Measurements from ENCODE around the gene CLDN18.

DNA sequence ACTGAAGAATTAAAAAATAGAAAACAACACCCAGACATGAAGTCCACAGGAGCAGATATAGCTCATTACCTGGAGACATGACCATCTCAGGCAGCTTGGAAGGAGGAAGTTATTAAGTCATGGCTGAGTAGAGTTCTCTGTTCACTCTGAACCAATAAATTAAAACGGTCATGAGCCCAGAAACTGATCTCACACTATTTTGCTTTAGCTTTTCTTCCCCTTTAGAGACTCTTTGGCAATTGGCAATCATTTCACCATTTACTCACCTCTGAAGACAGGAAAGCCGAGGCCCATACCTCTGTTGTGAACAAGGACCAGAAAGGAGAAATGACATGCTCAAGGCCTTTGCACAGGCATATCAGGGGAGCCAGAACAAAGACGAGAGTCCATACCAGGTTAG lies 26.6 kb downstream of the CLDN18 start:
- TF ChIP-seq, protein P1, sequence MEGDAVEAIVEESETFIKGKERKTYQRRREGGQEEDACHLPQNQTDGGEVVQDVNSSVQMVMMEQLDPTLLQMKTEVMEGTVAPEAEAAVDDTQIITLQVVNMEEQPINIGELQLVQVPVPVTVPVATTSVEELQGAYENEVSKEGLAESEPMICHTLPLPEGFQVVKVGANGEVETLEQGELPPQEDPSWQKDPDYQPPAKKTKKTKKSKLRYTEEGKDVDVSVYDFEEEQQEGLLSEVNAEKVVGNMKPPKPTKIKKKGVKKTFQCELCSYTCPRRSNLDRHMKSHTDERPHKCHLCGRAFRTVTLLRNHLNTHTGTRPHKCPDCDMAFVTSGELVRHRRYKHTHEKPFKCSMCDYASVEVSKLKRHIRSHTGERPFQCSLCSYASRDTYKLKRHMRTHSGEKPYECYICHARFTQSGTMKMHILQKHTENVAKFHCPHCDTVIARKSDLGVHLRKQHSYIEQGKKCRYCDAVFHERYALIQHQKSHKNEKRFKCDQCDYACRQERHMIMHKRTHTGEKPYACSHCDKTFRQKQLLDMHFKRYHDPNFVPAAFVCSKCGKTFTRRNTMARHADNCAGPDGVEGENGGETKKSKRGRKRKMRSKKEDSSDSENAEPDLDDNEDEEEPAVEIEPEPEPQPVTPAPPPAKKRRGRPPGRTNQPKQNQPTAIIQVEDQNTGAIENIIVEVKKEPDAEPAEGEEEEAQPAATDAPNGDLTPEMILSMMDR (IDR thresholded peaks at IDR 0.05) = no peak
- TF ChIP-seq POLR2A (IDR thresholded peaks at IDR 0.05) = no peak

Data from testis (tissue), 2 donors.